ENCODE measurements around the gene GPAT3.

The GPAT3 gene

DNA sequence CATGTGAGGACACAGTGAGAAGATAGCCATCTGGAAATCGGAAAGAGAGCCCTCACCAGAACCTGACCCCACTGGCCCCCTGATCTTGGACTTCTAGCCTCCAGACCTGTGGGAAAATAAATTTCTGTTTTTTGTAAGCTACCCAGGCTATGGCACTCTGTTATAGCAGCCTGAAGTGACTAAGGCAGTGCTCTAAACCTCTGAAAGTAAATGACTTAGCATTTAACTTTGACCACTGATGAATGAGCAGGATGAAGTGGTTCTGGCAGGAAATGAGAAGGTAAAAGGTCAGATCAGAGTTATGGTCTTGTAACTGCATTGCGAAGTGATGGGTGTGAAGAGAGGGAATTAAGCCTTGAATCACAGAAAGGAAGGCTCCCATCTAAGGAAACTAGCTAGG, 17.0 kb downstream of the GPAT3 start:
- H3K4me3 ChIP-seq (ENCODE audit: low read length) = no peak overlapping the region
- TF ChIP-seq CTCF (IDR thresholded peaks at IDR 0.05; ENCODE audit: insufficient read depth, low read depth, low read length, missing control alignments) = no peak
- DNase-seq (ENCODE audit: low read depth) = peak; percentile 40

DNA sequence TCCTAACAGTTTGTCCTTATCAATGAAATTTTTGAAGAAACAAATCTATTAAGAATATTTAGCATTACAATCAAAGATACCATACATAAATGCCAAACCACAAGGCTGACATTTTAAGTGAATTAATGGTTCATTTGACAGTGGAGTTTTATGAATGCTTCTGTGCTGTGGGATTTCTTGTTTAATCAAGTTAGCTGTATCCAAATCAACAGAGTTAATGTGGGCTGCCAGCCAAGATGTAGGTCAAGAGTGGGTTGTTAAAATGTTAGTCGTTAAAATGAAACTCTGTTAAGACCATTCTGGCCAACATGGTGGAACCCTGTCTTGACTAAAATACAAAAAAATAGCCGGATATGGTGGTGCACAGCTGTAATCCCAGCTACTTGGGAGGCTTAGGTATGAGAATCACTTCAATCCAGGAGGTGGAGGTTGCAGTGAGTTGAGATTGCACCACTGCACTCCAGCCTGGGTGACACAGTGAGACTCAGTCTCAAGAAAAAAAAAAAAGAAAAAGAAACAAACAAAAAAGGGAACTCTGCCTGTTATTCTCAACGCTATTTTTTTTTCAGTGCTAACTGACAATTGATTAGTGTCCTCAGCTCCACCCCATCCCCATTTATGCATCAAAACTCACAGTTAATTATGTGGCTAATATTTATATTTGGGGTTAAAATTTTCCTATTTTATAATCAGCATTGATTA, 20.2 kb downstream of the GPAT3 start:
- DNase-seq (ENCODE audit: low read depth) = no peak
- H3K4me3 ChIP-seq (ENCODE audit: low read length) = no peak overlapping the region
- no peak for TF ChIP-seq CTCF (IDR thresholded peaks at IDR 0.05; ENCODE audit: insufficient read depth, low read depth, low read length, missing control alignments)

- H3K4me3 ChIP-seq (ENCODE audit: low read length) = no peak overlapping the region
- no peak for TF ChIP-seq CTCF (IDR thresholded peaks at IDR 0.05; ENCODE audit: insufficient read depth, low read depth, low read length, missing control alignments)
- no peak for DNase-seq (ENCODE audit: low read depth)
Observed at GRCh38 chr4:83556816-83557215, 20.9 kb downstream of the GPAT3 start.

- no peak for DNase-seq (ENCODE audit: low read depth)
- no peak overlapping the region for H3K4me3 ChIP-seq (ENCODE audit: low read length)
- TF ChIP-seq CTCF (IDR thresholded peaks at IDR 0.05; ENCODE audit: insufficient read depth, low read depth, low read length, missing control alignments) = no peak
Observed at GRCh38 chr4:83558059-83558653, 22.2 kb downstream of the GPAT3 start.

GRCh38 chr4:83558680-83559079, 22.8 kb downstream of the GPAT3 start:
- H3K4me3 ChIP-seq (ENCODE audit: low read length) = no peak overlapping the region
- DNase-seq (ENCODE audit: low read depth) = no peak
- no peak for TF ChIP-seq CTCF (IDR thresholded peaks at IDR 0.05; ENCODE audit: insufficient read depth, low read depth, low read length, missing control alignments)

DNA sequence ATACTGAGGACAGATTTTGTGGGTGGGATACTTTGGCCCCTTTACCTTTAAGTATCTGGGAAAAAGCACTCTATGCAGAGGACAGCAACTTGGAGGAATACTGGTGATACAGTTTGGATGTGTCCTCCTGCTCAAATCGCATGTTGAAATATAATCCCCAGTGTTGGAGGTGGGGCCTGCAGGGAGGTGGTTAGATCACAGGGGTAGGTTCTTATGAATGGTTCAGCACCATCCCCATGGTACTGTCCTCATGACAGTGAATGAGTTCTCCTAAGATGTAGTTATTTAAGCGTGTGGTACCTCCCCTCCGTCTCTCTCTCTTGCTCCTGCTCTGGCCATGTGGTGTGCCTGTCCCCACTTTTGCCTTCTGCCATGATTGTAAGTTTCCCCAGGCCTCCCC, 24.6 kb downstream of the GPAT3 start:
- DNase-seq (ENCODE audit: low read depth) = no peak
- no peak overlapping the region for H3K4me3 ChIP-seq (ENCODE audit: low read length)
- no peak for TF ChIP-seq CTCF (IDR thresholded peaks at IDR 0.05; ENCODE audit: insufficient read depth, low read depth, low read length, missing control alignments)

GRCh38 chr4:83561381-83561780, 25.5 kb downstream of the GPAT3 start:
- no peak overlapping the region for H3K4me3 ChIP-seq (ENCODE audit: low read length)
- peak; percentile 90 for DNase-seq (ENCODE audit: low read depth)
- TF ChIP-seq CTCF (IDR thresholded peaks at IDR 0.05; ENCODE audit: insufficient read depth, low read depth, low read length, missing control alignments) = no peak

Measured in epithelial cell of esophagus (primary cell).